ENCODE results near the gene KCNAB1. TPM values are rescaled to one million over a fixed set of nuclear protein-coding genes. Genes with fewer than 3 reads are reported as not detected.

Gene KCNAB1
- total RNA-seq, 1 donor from 2014 or later: 3.2 TPM

- H3K27me3 ChIP-seq: no peaks in the 10 kb centered on the region
- DNase-seq: no peak
- no peak overlapping the region for H3K4me3 ChIP-seq
- no peaks in the 10 kb centered on the region for H3K36me3 ChIP-seq
- no peak for ATAC-seq
- intact Hi-C loops (cut with DNase I): no loop called here
- H3K27ac ChIP-seq: no peak overlapping the region
- TF ChIP-seq CTCF (IDR thresholded peaks at IDR 0.05): no peak
- no peaks in the 10 kb centered on the region for H3K4me1 ChIP-seq
- H3K9me3 ChIP-seq: no peaks in the 10 kb centered on the region
Observed at GRCh38 chr3:156108616-156109015, 11.8 kb upstream of the KCNAB1 start.

- no peaks in the 10 kb centered on the region for H3K9me3 ChIP-seq
- no peak overlapping the region for H3K27ac ChIP-seq
- DNase-seq: no peak
- intact Hi-C loops (cut with DNase I): no loop called here
- no peak overlapping the region for H3K4me3 ChIP-seq
- no peaks in the 10 kb centered on the region for H3K27me3 ChIP-seq
- ATAC-seq: no peak
- TF ChIP-seq CTCF (IDR thresholded peaks at IDR 0.05): no peak
- H3K4me1 ChIP-seq: no peaks in the 10 kb centered on the region
- no peaks in the 10 kb centered on the region for H3K36me3 ChIP-seq
Observed at GRCh38 chr3:156109989-156110388, 10.4 kb upstream of the KCNAB1 start.

GRCh38 chr3:156126467-156126866 lies 6.1 kb downstream of the KCNAB1 start:
- no peak for ATAC-seq
- no peak for TF ChIP-seq CTCF (IDR thresholded peaks at IDR 0.05)
- no peaks in the 10 kb centered on the region for H3K4me1 ChIP-seq
- H3K9me3 ChIP-seq: no peaks in the 10 kb centered on the region
- no peaks in the 10 kb centered on the region for H3K36me3 ChIP-seq
- no peak overlapping the region for H3K27ac ChIP-seq
- intact Hi-C loops (cut with DNase I): no loop called here
- H3K4me3 ChIP-seq: no peak overlapping the region
- no peaks in the 10 kb centered on the region for H3K27me3 ChIP-seq
- no peak for DNase-seq

GRCh38 chr3:156131241-156131640 lies 10.9 kb downstream of the KCNAB1 start:
- no peak for ATAC-seq

GRCh38 chr3:156131799-156132198 lies 11.4 kb downstream of the KCNAB1 start:
- H3K4me3 ChIP-seq: no peak overlapping the region
- no peak for DNase-seq
- no peaks in the 10 kb centered on the region for H3K4me1 ChIP-seq
- no peak for ATAC-seq
- H3K27ac ChIP-seq: no peak overlapping the region
- no peaks in the 10 kb centered on the region for H3K27me3 ChIP-seq
- H3K9me3 ChIP-seq: no peaks in the 10 kb centered on the region
- no peak for TF ChIP-seq CTCF (IDR thresholded peaks at IDR 0.05)
- intact Hi-C loops (cut with DNase I): no loop called here
- no peaks in the 10 kb centered on the region for H3K36me3 ChIP-seq

More at GRCh38 chr3:156131241-156131640, 10.9 kb downstream of the KCNAB1 start:
- no peaks in the 10 kb centered on the region for H3K36me3 ChIP-seq
- TF ChIP-seq CTCF (IDR thresholded peaks at IDR 0.05): no peak
- H3K27me3 ChIP-seq: no peaks in the 10 kb centered on the region
- no peaks in the 10 kb centered on the region for H3K4me1 ChIP-seq
- no peak overlapping the region for H3K27ac ChIP-seq
- no peak overlapping the region for H3K4me3 ChIP-seq
- H3K9me3 ChIP-seq: no peaks in the 10 kb centered on the region
- intact Hi-C loops (cut with DNase I): no loop called here
- DNase-seq: no peak

- Histone ChIP-seq H3K27me3 (no peaks in the 10 kb centered on the region), H3K36me3 (no peaks in the 10 kb centered on the region), H3K4me1 (no peaks in the 10 kb centered on the region), H3K9me3 (no peaks in the 10 kb centered on the region), H3K4me3 (no peak overlapping the region), H3K27ac (no peak overlapping the region)
- DNase-seq (no peak), ATAC-seq (no peak)
- no peak for TF ChIP-seq CTCF (IDR thresholded peaks at IDR 0.05)
- intact Hi-C loops (cut with DNase I): no loop called here
Observed at GRCh38 chr3:156132313-156132712, 11.9 kb downstream of the KCNAB1 start.
